Neural progenitor cell (in vitro differentiated cells): ENCODE measurements around the gene STK33.

ENCODE experiments used
- EZH2phosphoT487 ChIP-seq: fragments of 200-600 bp; sonication (generic); IDR thresholded peaks from 2 replicates; pipeline ENCODE4 v1.6.1; 2017; ENCODE audit warnings: antibody characterized with exemption
- TF ChIP-seq, protein P1 (sequence below): fragments of 200-600 bp; sonication (generic); IDR thresholded peaks from 2 replicates; pipeline ENCODE4 v1.5.1; 2017; ENCODE audit warnings: antibody characterized with exemption, mild to moderate bottlenecking

DNA sequence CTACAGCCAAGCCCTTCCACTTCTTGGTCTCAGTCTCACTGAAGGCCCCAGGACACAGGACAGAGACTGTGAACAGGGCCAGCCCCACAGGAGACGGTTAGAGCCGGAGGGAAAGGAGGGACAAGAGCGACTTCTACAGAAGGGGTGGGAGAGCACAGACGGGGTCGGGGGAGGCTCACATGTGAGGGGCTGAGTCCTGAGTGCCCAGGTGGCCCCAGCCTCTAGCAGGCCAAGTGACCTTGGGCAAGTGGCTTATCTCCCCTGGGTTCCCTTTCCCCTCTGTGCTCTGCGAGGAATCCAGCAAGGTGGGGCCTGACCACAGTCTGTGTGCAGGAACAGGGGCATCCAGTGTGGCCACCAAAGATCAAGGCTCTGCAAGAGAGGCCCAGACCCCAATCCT lies 227.7 kb downstream of the STK33 start:
- TF ChIP-seq, protein P1, sequence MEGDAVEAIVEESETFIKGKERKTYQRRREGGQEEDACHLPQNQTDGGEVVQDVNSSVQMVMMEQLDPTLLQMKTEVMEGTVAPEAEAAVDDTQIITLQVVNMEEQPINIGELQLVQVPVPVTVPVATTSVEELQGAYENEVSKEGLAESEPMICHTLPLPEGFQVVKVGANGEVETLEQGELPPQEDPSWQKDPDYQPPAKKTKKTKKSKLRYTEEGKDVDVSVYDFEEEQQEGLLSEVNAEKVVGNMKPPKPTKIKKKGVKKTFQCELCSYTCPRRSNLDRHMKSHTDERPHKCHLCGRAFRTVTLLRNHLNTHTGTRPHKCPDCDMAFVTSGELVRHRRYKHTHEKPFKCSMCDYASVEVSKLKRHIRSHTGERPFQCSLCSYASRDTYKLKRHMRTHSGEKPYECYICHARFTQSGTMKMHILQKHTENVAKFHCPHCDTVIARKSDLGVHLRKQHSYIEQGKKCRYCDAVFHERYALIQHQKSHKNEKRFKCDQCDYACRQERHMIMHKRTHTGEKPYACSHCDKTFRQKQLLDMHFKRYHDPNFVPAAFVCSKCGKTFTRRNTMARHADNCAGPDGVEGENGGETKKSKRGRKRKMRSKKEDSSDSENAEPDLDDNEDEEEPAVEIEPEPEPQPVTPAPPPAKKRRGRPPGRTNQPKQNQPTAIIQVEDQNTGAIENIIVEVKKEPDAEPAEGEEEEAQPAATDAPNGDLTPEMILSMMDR, result no peak
- no peak for TF ChIP-seq EZH2phosphoT487
